HEK293T (cell line): ENCODE results near the gene RBM4B.

Source experiments
- CTCF ChIA-PET: fragments of 350-600 bp; formaldehyde crosslinking; extraction: SDS; loops from one replicate; lab custom pipeline; 2021; ENCODE audit warnings: antibody characterized with exemption, inconsistent platforms; lab: Yijun Ruan, JAX
- POLR2A ChIA-PET: fragments of 350-600 bp; formaldehyde crosslinking; extraction: SDS; loops from one replicate; lab custom pipeline; 2020; ENCODE audit warnings: antibody characterized with exemption, inconsistent platforms; lab: Yijun Ruan, JAX
- DNase-seq: peaks from one replicate; pipeline ENCODE4 v3.0.0; 2012; ENCODE audit warnings: mixed read lengths; ENCODE audit errors: extremely low spot score
- ARNT ChIP-seq: fragments of 450-650 bp; IDR thresholded peaks from 2 replicates; pipeline ENCODE4 v1.6.1; 2017; ENCODE audit warnings: mild to moderate bottlenecking
- BHLHE40 ChIP-seq: fragments of 450-650 bp; IDR thresholded peaks from 2 replicates; pipeline ENCODE4 v1.6.1; 2016; ENCODE audit warnings: mild to moderate bottlenecking, moderate library complexity, borderline replicate concordance
- CTBP1 ChIP-seq: fragments of 450-650 bp; IDR thresholded peaks from 2 replicates; pipeline ENCODE4 v1.6.1; 2016; ENCODE audit warnings: borderline replicate concordance
- ELF4 ChIP-seq: fragments of 450-650 bp; IDR thresholded peaks from 2 replicates; pipeline ENCODE4 v1.6.1; 2017; ENCODE audit warnings: antibody characterized with exemption
- FOXA1 ChIP-seq: fragments of 450-650 bp; IDR thresholded peaks from 2 replicates; pipeline ENCODE4 v1.6.1; 2016; ENCODE audit warnings: mild to moderate bottlenecking
- FOXK2 ChIP-seq: fragments of 450-650 bp; IDR thresholded peaks from 2 replicates; pipeline ENCODE4 v1.6.1; 2016; ENCODE audit warnings: mild to moderate bottlenecking
- FOXM1 ChIP-seq: fragments of 450-650 bp; IDR thresholded peaks from 2 replicates; pipeline ENCODE4 v1.6.1; 2017; ENCODE audit warnings: mild to moderate bottlenecking, borderline replicate concordance
- HDGF ChIP-seq: fragments of 450-650 bp; IDR thresholded peaks from 2 replicates; pipeline ENCODE4 v1.6.1; 2017; ENCODE audit warnings: antibody characterized with exemption, borderline replicate concordance
- L3MBTL2 ChIP-seq: fragments of 450-650 bp; conservative IDR thresholded peaks from 2 replicates; pipeline ENCODE4 v1.6.1; 2016; ENCODE audit warnings: mild to moderate bottlenecking
- LEF1 ChIP-seq: fragments of 450-650 bp; IDR thresholded peaks from 2 replicates; pipeline ENCODE4 v1.6.1; 2017; ENCODE audit warnings: mild to moderate bottlenecking, borderline replicate concordance
- NFRKB ChIP-seq: fragments of 450-650 bp; IDR thresholded peaks from 2 replicates; pipeline ENCODE4 v1.6.1; 2016; ENCODE audit warnings: mild to moderate bottlenecking, moderate library complexity
- SP1 ChIP-seq: fragments of 450-650 bp; IDR thresholded peaks from 2 replicates; pipeline ENCODE4 v1.6.1; 2017
- SUZ12 ChIP-seq: fragments of 450-650 bp; IDR thresholded peaks from 2 replicates; pipeline ENCODE4 v1.6.1; 2016; ENCODE audit warnings: mild to moderate bottlenecking
- TARDBP ChIP-seq: fragments of 450-650 bp; IDR thresholded peaks from 2 replicates; pipeline ENCODE4 v1.6.1; 2016
- ZNF384 ChIP-seq: fragments of 450-650 bp; IDR thresholded peaks from 2 replicates; pipeline ENCODE4 v1.6.1; 2016
- TF ChIP-seq, protein P1 (sequence below): fragments of 450-650 bp; IDR thresholded peaks from 2 replicates; pipeline ENCODE4 v1.6.1; 2016

The RBM4B gene

DNA sequence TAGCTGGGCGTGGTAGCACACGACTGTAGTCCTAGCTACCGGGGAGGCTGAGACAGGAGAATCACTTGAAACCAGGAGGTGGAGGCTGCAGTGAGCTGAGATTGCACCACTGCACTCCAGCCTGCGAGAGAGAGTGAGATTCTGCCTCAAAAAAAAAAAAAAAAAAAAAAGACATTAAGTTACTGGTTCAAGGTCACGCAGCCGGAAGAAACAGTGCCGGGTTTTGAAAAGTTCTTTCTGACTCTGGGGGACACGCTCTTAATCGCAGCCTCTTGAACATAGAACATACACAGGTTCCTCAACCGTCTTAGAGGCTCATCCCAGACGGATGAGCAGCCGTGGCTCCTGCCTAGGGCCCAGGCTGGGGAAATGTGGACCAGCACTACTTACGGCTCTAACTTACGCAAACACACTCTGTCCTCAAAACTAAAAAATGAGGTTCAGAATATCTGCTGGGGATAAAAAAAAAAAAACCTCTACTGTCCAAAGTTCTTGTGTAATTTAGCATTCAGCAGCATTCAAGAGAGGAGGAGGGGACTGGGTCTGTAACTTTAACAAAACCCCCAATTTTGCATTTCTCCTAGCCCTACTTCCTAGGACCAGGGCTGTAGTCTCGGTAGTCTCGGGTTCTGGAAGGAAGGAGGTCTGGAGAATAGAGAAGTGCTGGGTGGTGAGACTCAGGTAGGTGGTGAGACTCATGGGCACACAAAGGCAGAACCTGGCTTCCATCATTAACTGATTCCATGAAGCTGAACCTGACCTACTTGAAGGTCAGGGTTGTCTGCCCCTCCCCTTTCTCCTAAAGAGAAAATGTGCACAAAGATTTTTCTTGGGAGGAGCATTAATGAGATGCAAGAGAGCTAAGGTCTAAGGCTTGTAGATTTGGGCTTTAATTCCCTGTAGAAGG lies 45.3 kb upstream of the RBM4B start:
- CTCF ChIA-PET, result interaction anchor here (0.6 kb wide), 2 partner anchors 10 to 59 kb away, joined by 3 to 5 read pairs; no protein-coding TSS in a partner anchor
- POLR2A ChIA-PET, result no interaction called here
- no peak for DNase-seq
- TF ChIP-seq FOXA1 (no peak), FOXK2 (no peak), ZNF384 (no peak), FOXM1 (no peak), BHLHE40 (no peak), LEF1 (no peak), SP1 (no peak), TARDBP (no peak), HDGF (no peak), L3MBTL2 (no peak), ELF4 (no peak)

DNA sequence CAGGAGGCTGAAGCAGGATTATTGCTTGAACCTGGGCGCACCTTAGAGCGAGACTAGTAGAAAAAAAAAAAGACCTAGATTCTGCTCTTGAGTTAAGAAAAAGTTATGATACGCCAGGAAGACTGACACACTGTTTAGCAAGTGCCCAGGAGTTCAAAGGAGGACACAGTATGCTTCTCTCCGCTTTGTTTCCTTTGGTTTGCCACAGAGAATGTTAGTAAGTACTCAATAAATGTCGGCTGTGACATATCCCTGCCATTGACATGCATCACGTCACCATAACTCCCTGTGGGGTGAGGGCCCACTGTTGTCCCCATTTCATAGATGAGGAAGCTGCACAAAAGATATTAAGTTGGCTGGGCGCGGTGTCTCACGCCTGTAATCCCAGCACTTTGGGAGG lies 44.3 kb upstream of the RBM4B start:
- ChIA-PET POLR2A (no interaction called here), CTCF (interaction anchor here (1.2 kb wide), 1 partner anchor 25 kb away, joined by 3 read pairs; no protein-coding TSS in a partner anchor)
- TF ChIP-seq TARDBP, result no peak
- TF ChIP-seq NFRKB, result no peak
- no peak for TF ChIP-seq ARNT
- no peak for TF ChIP-seq LEF1
- no peak for TF ChIP-seq SUZ12
- TF ChIP-seq, protein P1, sequence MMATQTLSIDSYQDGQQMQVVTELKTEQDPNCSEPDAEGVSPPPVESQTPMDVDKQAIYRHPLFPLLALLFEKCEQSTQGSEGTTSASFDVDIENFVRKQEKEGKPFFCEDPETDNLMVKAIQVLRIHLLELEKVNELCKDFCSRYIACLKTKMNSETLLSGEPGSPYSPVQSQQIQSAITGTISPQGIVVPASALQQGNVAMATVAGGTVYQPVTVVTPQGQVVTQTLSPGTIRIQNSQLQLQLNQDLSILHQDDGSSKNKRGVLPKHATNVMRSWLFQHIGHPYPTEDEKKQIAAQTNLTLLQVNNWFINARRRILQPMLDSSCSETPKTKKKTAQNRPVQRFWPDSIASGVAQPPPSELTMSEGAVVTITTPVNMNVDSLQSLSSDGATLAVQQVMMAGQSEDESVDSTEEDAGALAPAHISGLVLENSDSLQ, result no peak
- DNase-seq, result no peak

DNA sequence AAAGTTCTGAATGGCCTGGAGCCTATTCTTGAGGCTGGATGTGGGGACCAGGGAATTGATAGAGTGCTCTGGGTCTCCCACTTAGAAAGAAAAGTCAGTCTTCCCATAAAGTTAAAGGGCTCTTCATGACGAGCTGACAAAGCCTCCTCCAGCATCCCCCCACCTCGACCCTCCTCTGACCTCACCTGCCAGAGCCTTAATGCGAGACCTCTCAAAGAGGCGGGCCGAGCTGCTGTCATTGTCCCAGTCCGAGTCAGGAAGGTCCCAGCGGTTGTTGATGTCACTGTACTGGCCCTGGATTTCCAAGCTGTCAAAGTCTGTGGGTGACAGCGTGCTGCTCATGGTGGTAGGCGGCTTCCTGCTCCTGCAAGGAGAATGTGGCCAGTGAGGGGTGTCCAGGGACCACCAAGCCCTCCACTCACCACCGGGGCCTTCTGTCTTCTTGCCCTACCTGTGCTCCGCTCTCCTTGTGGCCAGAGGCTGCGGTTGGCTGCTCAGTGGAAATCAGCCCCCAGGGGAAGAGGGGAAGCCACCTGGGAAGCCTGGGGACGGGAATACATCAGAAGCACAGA lies 43.3 kb upstream of the RBM4B start:
- DNase-seq, result no peak
- ChIA-PET CTCF (interaction anchor here (0.7 to 1.2 kb wide), 2 partner anchors 24 to 72 kb away, joined by 3 read pairs; no protein-coding TSS in a partner anchor), POLR2A (interaction anchor here (2.1 kb wide), 1 partner anchor 9 kb away, joined by 4 read pairs; no protein-coding TSS in a partner anchor)
- TF ChIP-seq ARNT (no peak), LEF1 (no peak), TARDBP (no peak), ZNF384 (no peak), NFRKB (no peak), BHLHE40 (no peak), SUZ12 (no peak), FOXA1 (no peak), CTBP1 (no peak), ELF4 (no peak), L3MBTL2 (no peak), FOXM1 (no peak), FOXK2 (no peak), HDGF (no peak), SP1 (no peak)
- TF ChIP-seq, protein P1, result no peak

GRCh38 chr11:66720223-66720898 lies 42.7 kb upstream of the RBM4B start:
- DNase-seq, result no peak
- POLR2A ChIA-PET, result interaction anchor here (2.1 kb wide), 1 partner anchor 9 kb away, joined by 4 read pairs; no protein-coding TSS in a partner anchor
- CTCF ChIA-PET, result interaction anchor here (0.7 to 1.2 kb wide), 2 partner anchors 23 to 71 kb away, joined by 3 read pairs; no protein-coding TSS in a partner anchor
- TF ChIP-seq FOXK2 (no peak), LEF1 (no peak), NFRKB (no peak), HDGF (no peak), ELF4 (no peak), TARDBP (no peak), ARNT (no peak), CTBP1 (no peak), ZNF384 (no peak), L3MBTL2 (no peak), BHLHE40 (no peak)
- TF ChIP-seq, protein P1, result no peak

- DNase-seq, result no peak
- TF ChIP-seq L3MBTL2 (no peak), TARDBP (no peak), FOXK2 (no peak), LEF1 (no peak), ELF4 (no peak)
- ChIA-PET POLR2A (interaction anchor here (2.1 kb wide), 1 partner anchor 8 kb away, joined by 4 read pairs; no protein-coding TSS in a partner anchor), CTCF (no interaction called here)
Measured at GRCh38 chr11:66719111-66719872, 41.6 kb upstream of the RBM4B start.
